A549 (cell line): ENCODE data around the gene ELOVL3.

Experiments
- CHD2 ChIP-seq: fragments of 150-350 bp; IDR thresholded peaks from 2 replicates; pipeline ENCODE4 v1.6.1; 2014; ENCODE audit warnings: low read length; ENCODE audit not compliant: partially characterized antibody
- EP300 ChIP-seq, 2 experiments: fragments of >200 bp; sonication (Bioruptor Twin); formaldehyde crosslinking; IDR thresholded peaks; 2 replicates in 1 of 2; 3 replicates in 1 of 2; pipeline ENCODE4 v1.6.1; 2016 to 2017
- FOXS1 ChIP-seq: fragments of 250-450 bp; sonication (Bioruptor Pico); IDR thresholded peaks from 2 replicates; pipeline ENCODE4 v1.5.0; 2020; ENCODE audit warnings: mild to moderate bottlenecking, moderate library complexity
- HES2 ChIP-seq: fragments of >200 bp; sonication (Bioruptor Twin); formaldehyde crosslinking; IDR thresholded peaks from 2 replicates; pipeline ENCODE4 v1.6.1; 2016
- MAX ChIP-seq: IDR thresholded peaks from 2 replicates; pipeline ENCODE4 v1.6.1; 2012
- POLR2A ChIP-seq: IDR thresholded peaks from 2 replicates; pipeline ENCODE4 v1.6.1; 2012; ENCODE audit warnings: mild to moderate bottlenecking, low read length
- REST ChIP-seq: fragments of 200-600 bp; sonication (generic); IDR thresholded peaks from 2 replicates; pipeline ENCODE4 v1.6.1; 2016; ENCODE audit warnings: antibody characterized with exemption, mild to moderate bottlenecking, moderate library complexity
- ZNF302 ChIP-seq: fragments of 250-450 bp; sonication (Bioruptor Pico); IDR thresholded peaks from 2 replicates; pipeline ENCODE4 v1.9.0; 2021; ENCODE audit warnings: inconsistent platforms, mild to moderate bottlenecking, moderate library complexity
- TF ChIP-seq, protein P1 (sequence below): fragments of >200 bp; sonication (Bioruptor Twin); formaldehyde crosslinking; IDR thresholded peaks from 3 replicates; pipeline ENCODE4 v1.5.1; 2016
- TF ChIP-seq, protein P2 (sequence below): fragments of >200 bp; sonication (Bioruptor Twin); formaldehyde crosslinking; IDR thresholded peaks from 3 replicates; pipeline ENCODE4 v1.6.1; 2016

DNA sequence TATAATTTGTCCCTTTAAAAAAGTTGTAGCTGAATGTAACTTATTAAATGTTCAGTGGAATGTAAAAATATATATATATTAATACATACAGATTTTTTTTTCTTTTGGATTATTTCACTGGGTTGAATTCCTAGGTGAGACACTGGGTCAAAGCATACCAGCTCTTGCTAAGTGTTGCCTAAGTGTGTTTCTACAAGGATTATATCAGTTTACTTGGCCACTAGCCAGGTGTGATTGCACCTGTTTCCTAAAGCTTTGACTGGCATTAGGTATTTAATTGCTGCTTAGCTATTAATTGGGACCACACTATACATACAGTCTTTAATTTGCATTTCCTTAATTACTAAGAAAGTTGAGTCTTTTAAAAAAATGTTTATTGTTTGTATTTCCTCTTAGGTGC is 5.5 kb upstream of the ELOVL3 start:
- no peak for TF ChIP-seq FOXS1 (CRISPR knock-in tag)
- TF ChIP-seq ZNF302 (CRISPR knock-in tag), result no peak
- no peak for TF ChIP-seq CHD2
- TF ChIP-seq, protein P1, sequence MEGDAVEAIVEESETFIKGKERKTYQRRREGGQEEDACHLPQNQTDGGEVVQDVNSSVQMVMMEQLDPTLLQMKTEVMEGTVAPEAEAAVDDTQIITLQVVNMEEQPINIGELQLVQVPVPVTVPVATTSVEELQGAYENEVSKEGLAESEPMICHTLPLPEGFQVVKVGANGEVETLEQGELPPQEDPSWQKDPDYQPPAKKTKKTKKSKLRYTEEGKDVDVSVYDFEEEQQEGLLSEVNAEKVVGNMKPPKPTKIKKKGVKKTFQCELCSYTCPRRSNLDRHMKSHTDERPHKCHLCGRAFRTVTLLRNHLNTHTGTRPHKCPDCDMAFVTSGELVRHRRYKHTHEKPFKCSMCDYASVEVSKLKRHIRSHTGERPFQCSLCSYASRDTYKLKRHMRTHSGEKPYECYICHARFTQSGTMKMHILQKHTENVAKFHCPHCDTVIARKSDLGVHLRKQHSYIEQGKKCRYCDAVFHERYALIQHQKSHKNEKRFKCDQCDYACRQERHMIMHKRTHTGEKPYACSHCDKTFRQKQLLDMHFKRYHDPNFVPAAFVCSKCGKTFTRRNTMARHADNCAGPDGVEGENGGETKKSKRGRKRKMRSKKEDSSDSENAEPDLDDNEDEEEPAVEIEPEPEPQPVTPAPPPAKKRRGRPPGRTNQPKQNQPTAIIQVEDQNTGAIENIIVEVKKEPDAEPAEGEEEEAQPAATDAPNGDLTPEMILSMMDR, result no peak
- no peak for TF ChIP-seq MAX
- TF ChIP-seq POLR2A, result no peak
- TF ChIP-seq EP300 (IDR thresholded peaks at IDR 0.05), result no peak
- no peak for TF ChIP-seq REST
- TF ChIP-seq, protein P2, sequence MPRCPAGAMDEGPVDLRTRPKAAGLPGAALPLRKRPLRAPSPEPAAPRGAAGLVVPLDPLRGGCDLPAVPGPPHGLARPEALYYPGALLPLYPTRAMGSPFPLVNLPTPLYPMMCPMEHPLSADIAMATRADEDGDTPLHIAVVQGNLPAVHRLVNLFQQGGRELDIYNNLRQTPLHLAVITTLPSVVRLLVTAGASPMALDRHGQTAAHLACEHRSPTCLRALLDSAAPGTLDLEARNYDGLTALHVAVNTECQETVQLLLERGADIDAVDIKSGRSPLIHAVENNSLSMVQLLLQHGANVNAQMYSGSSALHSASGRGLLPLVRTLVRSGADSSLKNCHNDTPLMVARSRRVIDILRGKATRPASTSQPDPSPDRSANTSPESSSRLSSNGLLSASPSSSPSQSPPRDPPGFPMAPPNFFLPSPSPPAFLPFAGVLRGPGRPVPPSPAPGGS, result no peak
- TF ChIP-seq HES2, result no peak
